HG02642 (cell line): ENCODE measurements around the gene BBS4.
"Not testable (repeated sequence)": the region's sequence is repeated elsewhere in the genome, so short reads cannot be mapped to it uniquely, and the experiment has no call there.

Experiments used
- ATAC-seq: cut with Tn5 transposase; IDR thresholded peaks from one replicate; pipeline ENCODE4 v1.9.1; 2021; ENCODE audit warnings: mild to moderate bottlenecking; ENCODE audit not compliant: unreplicated experiment, poor library complexity

BBS4 gene

GRCh38 chr15:72685925-72686794 is at the start of gene BBS4, which contains the start of gene HIGD2B:
BBS4 (plus strand) TSS chr15:72686207; CDS start chr15:72686228, 21 bp downstream.
HIGD2B (minus strand) TSS chr15:72686182; CDS start chr15:72676374, 9,808 bp downstream.
- peak; percentile 97 for ATAC-seq

- peak; percentile 70 for ATAC-seq
Observed at GRCh38 chr15:72636519-72637282, 49.3 kb upstream of the BBS4 start.

GRCh38 chr15:72639759-72640483 is 46.1 kb upstream of the BBS4 start:
- ATAC-seq: not testable (repeated sequence)

- not testable (repeated sequence) for ATAC-seq
Observed at GRCh38 chr15:72642271-72642670, 43.7 kb upstream of the BBS4 start.

GRCh38 chr15:72648631-72649253 is 37.3 kb upstream of the BBS4 start:
- ATAC-seq: not testable (repeated sequence)

GRCh38 chr15:72654397-72654796 is 31.6 kb upstream of the BBS4 start, which contains the start of gene GOLGA6B:
GOLGA6B (plus strand) TSS chr15:72654697; CDS start chr15:72654738, 41 bp downstream.
- not testable (repeated sequence) for ATAC-seq

- not testable (repeated sequence) for ATAC-seq
Observed at GRCh38 chr15:72656014-72656413, 30.0 kb upstream of the BBS4 start.

GRCh38 chr15:72661081-72661480 is 24.9 kb upstream of the BBS4 start:
- ATAC-seq: not testable (repeated sequence)

- ATAC-seq: not testable (repeated sequence)
Observed at GRCh38 chr15:72663931-72664330, 22.1 kb upstream of the BBS4 start.

GRCh38 chr15:72665706-72666105 is 20.3 kb upstream of the BBS4 start:
- not testable (repeated sequence) for ATAC-seq

- not testable (repeated sequence) for ATAC-seq
Observed at GRCh38 chr15:72669803-72670202, 16.2 kb upstream of the BBS4 start.

- peak; percentile 88 for ATAC-seq
Observed at GRCh38 chr15:72670656-72671352, 15.2 kb upstream of the BBS4 start.

- ATAC-seq: no peak
Observed at GRCh38 chr15:72671525-72671924, 14.5 kb upstream of the BBS4 start.

GRCh38 chr15:72676838-72677237 is 9.2 kb upstream of the BBS4 start:
- ATAC-seq: no peak

GRCh38 chr15:72680931-72681330 is 5.1 kb upstream of the BBS4 start:
- ATAC-seq: no peak

- no peak for ATAC-seq
Observed at GRCh38 chr15:72682772-72683171, 3.2 kb upstream of the BBS4 start.

GRCh38 chr15:72685301-72685924 is 594 bp upstream of the BBS4 start:
- ATAC-seq: peak; percentile 3

- no peak for ATAC-seq
Observed at GRCh38 chr15:72688697-72689096, 2.7 kb downstream of the BBS4 start.

- ATAC-seq: no peak
Observed at GRCh38 chr15:72690938-72691337, 4.9 kb downstream of the BBS4 start.
